Astrocyte of the hippocampus (primary cell): ENCODE measurements around the gene AKT1S1.
A peak's percentile ranks its signal among the peaks of the same experiment; 100 is the strongest.
"Not testable (repeated sequence)": the region's sequence is repeated elsewhere in the genome, so short reads cannot be mapped to it uniquely, and the experiment has no call there.

ENCODE experiments used
- DNase-seq: peaks from one replicate; pipeline ENCODE4 v3.0.0; 2011; ENCODE audit warnings: low read depth, low spot score

AKT1S1 gene

GRCh38 chr19:49837425-49837824 is 39.7 kb downstream of the AKT1S1 start:
- DNase-seq, result no peak

- DNase-seq, result peak; percentile 36
Observed at GRCh38 chr19:49837009-49837310, 40.2 kb downstream of the AKT1S1 start.

- DNase-seq, result no peak
Observed at GRCh38 chr19:49836176-49837008, 40.8 kb downstream of the AKT1S1 start.

GRCh38 chr19:49835562-49835961 is 41.6 kb downstream of the AKT1S1 start:
- no peak for DNase-seq

- DNase-seq, result no peak
Observed at GRCh38 chr19:49833599-49833998, 43.6 kb downstream of the AKT1S1 start.

GRCh38 chr19:49832556-49832955 is 44.6 kb downstream of the AKT1S1 start:
- no peak for DNase-seq

- DNase-seq, result no peak
Observed at GRCh38 chr19:49831592-49831991, 45.6 kb downstream of the AKT1S1 start.

GRCh38 chr19:49830766-49831165 is 46.4 kb downstream of the AKT1S1 start:
- DNase-seq, result no peak

- DNase-seq, result no peak
Observed at GRCh38 chr19:49829721-49830120, 47.4 kb downstream of the AKT1S1 start.

GRCh38 chr19:49829200-49829599 is 48.0 kb downstream of the AKT1S1 start:
- no peak for DNase-seq

GRCh38 chr19:49827034-49827433 is 50.1 kb downstream of the AKT1S1 start:
- DNase-seq, result no peak

- DNase-seq, result no peak
Observed at GRCh38 chr19:49824662-49825061, 52.5 kb downstream of the AKT1S1 start.

GRCh38 chr19:49823472-49823871 is 53.7 kb downstream of the AKT1S1 start:
- no peak for DNase-seq

GRCh38 chr19:49820125-49820524 is 57.0 kb downstream of the AKT1S1 start:
- DNase-seq, result no peak

GRCh38 chr19:49819452-49820115 is 57.6 kb downstream of the AKT1S1 start:
- DNase-seq, result not testable (repeated sequence)
